Activated CD4-positive, alpha-beta T cell treated with anti-CD3 and anti-CD28 coated beads, Interleukin-2, amount 50 U/mL, for 16 hours (primary cell): Measurements from ENCODE around the gene LGALS7B.
"Not testable (repeated sequence)": the region's sequence is repeated elsewhere in the genome, so short reads cannot be mapped to it uniquely, and the experiment has no call there.

Experiments
- DNase-seq: peaks from one replicate; pipeline ENCODE4 v3.0.0-alpha.2; 2020

The LGALS7B gene

GRCh38 chr19:38825936-38826335 lies 36.9 kb downstream of the LGALS7B start:
- not testable (repeated sequence) for DNase-seq

- no peak for DNase-seq
Measured at GRCh38 chr19:38826856-38827551, 38.0 kb downstream of the LGALS7B start.

GRCh38 chr19:38829203-38829602 lies 40.2 kb downstream of the LGALS7B start:
- not testable (repeated sequence) for DNase-seq

GRCh38 chr19:38830039-38830733 lies 41.2 kb downstream of the LGALS7B start:
- no peak for DNase-seq

GRCh38 chr19:38831142-38831605 lies 42.2 kb downstream of the LGALS7B start:
- DNase-seq: peak; percentile 35

GRCh38 chr19:38833092-38833425 lies 44.1 kb downstream of the LGALS7B start:
- no peak for DNase-seq

GRCh38 chr19:38834104-38834490 lies 45.1 kb downstream of the LGALS7B start:
- DNase-seq: no peak

GRCh38 chr19:38834590-38834989 lies 45.6 kb downstream of the LGALS7B start:
- DNase-seq: no peak

GRCh38 chr19:38836159-38836982 lies 47.4 kb downstream of the LGALS7B start:
- no peak for DNase-seq

GRCh38 chr19:38836983-38837626 lies 48.1 kb downstream of the LGALS7B start:
- DNase-seq: no peak

- DNase-seq: no peak
Measured at GRCh38 chr19:38837656-38838121, 48.7 kb downstream of the LGALS7B start.

- peak; percentile 33 for DNase-seq
Measured at GRCh38 chr19:38838208-38838985, 49.4 kb downstream of the LGALS7B start.

- DNase-seq: no peak
Measured at GRCh38 chr19:38838986-38839761, 50.2 kb downstream of the LGALS7B start.

GRCh38 chr19:38839816-38840582 lies 51.0 kb downstream of the LGALS7B start:
- DNase-seq: no peak

- DNase-seq: no peak
Measured at GRCh38 chr19:38840583-38840968, 51.6 kb downstream of the LGALS7B start.
